ENCODE results near the gene ACTN3.

Gene ACTN3

DNA sequence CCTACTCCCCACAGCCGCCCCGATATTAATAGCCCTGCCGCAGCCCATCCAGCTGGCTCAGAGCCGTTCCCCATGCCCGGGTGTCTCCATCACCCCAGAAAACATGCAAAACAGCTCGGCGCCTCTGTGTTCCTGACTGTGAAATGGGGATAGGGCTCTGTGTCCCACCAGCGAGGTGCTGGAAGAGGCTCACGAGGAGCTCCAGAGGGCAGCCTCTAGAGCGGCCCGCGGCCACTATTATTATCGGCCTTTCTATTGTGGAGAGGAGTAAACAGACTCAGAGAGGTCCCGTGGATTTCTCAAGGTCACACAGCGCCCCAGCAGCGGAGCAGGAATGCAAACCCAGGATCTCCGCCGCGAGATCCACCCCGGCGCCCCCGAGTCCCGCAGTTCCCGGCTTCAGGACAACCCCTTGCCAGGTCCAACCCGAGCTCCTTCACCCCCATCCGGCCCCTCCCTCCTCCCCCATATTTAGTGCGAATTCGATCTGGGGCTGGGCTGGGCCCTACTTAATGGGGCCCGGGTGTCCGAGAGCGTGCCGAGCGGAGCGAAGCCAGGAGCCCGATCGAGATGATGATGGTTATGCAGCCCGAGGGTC lies at the start of gene ACTN3:
Gene ACTN3 (plus strand): TSS at position 536 of the 598 bp plus-strand sequence. CDS start 35 bp downstream, at position 571.
- H3K27ac ChIP-seq: peak within 1 kb of the TSS; percentile 88
- TF ChIP-seq, protein P1, sequence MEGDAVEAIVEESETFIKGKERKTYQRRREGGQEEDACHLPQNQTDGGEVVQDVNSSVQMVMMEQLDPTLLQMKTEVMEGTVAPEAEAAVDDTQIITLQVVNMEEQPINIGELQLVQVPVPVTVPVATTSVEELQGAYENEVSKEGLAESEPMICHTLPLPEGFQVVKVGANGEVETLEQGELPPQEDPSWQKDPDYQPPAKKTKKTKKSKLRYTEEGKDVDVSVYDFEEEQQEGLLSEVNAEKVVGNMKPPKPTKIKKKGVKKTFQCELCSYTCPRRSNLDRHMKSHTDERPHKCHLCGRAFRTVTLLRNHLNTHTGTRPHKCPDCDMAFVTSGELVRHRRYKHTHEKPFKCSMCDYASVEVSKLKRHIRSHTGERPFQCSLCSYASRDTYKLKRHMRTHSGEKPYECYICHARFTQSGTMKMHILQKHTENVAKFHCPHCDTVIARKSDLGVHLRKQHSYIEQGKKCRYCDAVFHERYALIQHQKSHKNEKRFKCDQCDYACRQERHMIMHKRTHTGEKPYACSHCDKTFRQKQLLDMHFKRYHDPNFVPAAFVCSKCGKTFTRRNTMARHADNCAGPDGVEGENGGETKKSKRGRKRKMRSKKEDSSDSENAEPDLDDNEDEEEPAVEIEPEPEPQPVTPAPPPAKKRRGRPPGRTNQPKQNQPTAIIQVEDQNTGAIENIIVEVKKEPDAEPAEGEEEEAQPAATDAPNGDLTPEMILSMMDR (conservative IDR thresholded peaks at IDR 0.05): no peak

DNA sequence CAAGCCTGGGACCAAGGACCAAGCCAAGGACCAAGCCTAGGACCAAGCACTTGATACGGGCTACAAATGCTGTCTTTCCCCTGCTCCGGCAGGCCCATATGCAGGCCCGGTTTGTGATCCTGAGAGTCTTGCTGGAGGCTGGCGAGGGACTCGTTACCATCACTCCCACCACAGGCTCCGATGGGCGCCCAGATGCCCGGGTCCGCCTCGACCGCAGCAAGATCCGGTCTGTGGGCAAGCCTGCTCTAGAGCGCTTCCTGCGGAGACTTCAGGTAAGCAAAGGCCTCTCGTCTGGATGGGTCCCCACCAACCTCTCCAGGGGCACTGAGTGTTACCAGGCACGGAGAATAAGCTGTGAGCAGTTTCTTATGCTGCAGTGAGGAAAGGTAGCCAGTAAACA lies 49.5 kb upstream of the ACTN3 start:
- no peak overlapping the region for H3K27ac ChIP-seq
- TF ChIP-seq, protein P1 (conservative IDR thresholded peaks at IDR 0.05): no peak

DNA sequence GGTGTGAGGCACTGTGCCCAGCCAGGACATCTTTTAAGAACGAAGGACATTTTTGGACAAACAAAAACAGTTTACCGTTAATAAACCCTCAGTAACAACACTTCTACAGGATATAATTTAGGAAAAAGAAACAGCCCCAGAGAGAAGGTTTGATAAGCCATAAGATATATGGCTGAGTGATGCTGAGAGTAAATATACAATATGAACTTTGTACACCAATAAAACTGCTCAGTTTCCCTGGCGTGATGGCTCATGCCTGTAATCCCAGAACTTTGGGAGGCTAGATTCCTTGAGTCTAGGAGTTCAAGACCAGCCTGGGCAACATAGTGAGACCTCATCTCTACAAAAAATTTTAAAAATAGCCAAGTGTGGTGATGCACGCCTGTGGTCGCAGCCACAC lies 48.2 kb upstream of the ACTN3 start:
- TF ChIP-seq, protein P1 (conservative IDR thresholded peaks at IDR 0.05): no peak
- no peak overlapping the region for H3K27ac ChIP-seq

DNA sequence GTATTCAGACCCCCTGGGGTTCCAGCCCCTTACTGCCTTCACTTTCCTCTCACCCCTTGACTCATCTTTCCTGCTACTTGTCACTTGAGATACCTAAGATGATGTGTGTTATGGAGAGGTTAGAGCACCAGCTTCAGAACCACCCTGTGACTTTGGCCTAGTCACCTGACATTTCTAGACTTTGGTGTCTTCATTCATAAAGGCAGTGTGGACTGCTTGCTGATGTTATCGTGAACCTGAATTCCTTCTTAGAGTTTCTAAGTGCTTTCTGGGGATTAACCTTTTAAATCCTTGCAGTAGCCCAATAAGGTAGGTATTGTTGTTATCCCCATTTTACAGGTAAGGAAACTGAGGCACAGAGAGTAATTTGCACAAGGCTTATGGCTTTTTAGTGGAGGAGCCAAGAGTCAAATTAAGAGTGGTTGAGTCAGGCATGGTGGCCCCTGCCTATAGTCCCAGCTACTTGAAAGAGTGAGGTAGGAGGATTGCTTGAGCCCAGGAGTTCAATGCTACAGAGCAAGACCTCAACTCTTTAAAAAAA lies 41.4 kb upstream of the ACTN3 start:
- TF ChIP-seq, protein P1 (conservative IDR thresholded peaks at IDR 0.05): no peak
- H3K27ac ChIP-seq: no peak overlapping the region

DNA sequence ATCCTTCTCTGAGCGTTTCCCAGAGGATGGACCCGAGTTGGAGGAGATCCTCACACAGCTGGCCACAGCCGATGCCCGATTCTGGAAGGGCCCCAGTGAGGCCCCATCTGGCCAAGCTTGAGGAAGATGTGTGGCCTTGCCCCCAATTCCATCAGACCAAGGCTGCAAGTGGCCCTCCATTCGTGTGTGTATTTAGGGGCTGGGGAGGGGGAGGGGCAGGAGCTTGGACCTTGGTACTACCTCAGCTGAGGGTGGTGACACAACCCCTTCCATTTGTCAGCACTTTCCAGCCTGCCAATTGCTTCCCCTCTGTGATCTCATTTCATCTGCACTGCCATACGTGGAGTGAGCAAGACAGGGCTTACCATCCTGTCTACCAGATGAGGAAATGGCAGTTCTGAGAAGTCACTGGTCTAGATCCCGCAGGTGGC lies 37.6 kb upstream of the ACTN3 start:
- TF ChIP-seq, protein P1 (conservative IDR thresholded peaks at IDR 0.05): no peak
- H3K27ac ChIP-seq: no peak overlapping the region

DNA sequence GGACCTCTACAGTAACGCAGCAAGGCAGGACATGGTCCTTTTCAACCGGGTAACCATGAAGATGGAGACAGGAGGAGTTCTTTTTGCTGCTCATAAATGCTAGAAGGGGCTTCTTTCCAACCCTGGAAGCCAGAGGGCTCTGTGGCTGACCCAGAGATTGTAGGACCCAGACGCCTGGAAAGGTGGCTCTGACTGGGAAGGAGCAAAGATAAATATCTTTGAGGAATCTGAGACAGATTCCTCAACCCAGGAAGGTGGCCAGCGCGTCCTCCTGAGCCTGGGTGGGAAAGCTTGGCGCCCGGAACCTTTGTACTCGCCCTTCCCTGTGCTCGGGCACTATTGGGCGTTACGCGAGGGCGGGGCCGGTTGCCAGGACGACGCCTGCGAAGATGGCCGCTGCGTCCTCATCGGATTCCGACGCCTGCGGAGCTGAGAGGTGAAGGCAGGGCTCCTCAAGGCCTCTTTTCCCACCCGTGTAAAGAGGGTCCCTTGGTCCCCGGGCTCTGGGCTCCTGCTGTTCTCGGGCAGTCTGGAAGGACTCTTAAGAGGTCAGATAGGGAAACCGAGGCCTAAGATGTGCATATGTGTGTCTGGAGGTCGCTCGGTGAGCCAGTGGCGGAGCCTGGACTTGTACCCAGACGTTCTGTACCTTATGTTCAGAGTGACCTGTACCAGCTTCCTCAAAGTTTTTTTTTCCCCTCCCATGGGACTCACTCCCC lies 36.3 kb upstream of the ACTN3 start, which contains the start of gene BBS1:
Gene BBS1 (plus strand): TSS at position 365 of the 719 bp plus-strand sequence. CDS start 25 bp downstream, at position 390.
- H3K27ac ChIP-seq: peak within 1 kb of the TSS; percentile 73
- TF ChIP-seq, protein P1 (conservative IDR thresholded peaks at IDR 0.05): no peak

DNA sequence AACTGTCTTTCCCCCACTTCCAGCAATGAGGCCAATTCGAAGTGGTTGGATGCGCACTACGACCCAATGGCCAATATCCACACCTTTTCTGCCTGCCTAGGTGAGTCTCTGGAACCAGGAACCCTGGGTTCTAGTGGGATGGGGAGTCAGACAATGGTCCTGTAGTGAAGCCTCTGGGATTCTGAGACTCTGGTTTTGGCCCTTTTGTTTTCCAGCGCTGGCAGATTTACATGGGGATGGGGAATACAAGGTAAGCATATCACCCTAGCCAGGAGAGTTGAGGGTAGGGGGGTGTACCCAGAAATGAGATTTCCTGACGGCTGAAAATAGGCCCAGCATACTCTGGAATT lies 35.7 kb upstream of the ACTN3 start:
- TF ChIP-seq, protein P1 (conservative IDR thresholded peaks at IDR 0.05): no peak
- H3K27ac ChIP-seq: peak overlapping the region; percentile 73

Data from VCaP (cell line).